ENCODE measurements around the gene ITGA8.

- no peak for TF ChIP-seq CTCF (IDR thresholded peaks at IDR 0.05)
- TF ChIP-seq POLR2A (IDR thresholded peaks at IDR 0.05) = no peak
- TF ChIP-seq POLR2AphosphoS5 (IDR thresholded peaks at IDR 0.05; ENCODE audit: insufficient read depth in 1 of 2, low read depth in 1 of 2) = no peak
Measured at GRCh38 chr10:15572531-15573045, 147.1 kb downstream of the ITGA8 start.
